ENCODE data around the gene SLC7A10.
"Not testable (repeated sequence)": the region's sequence is repeated elsewhere in the genome, so short reads cannot be mapped to it uniquely, and the experiment has no call there.

SLC7A10 gene

GRCh38 chr19:33175156-33175782 lies 50.4 kb downstream of the SLC7A10 start:
- DNase-seq, result no peak

GRCh38 chr19:33174186-33174585 lies 51.5 kb downstream of the SLC7A10 start:
- no peak for DNase-seq

GRCh38 chr19:33171916-33172359 lies 53.7 kb downstream of the SLC7A10 start:
- no peak for DNase-seq

GRCh38 chr19:33171222-33171795 lies 54.3 kb downstream of the SLC7A10 start:
- DNase-seq, result no peak

GRCh38 chr19:33168528-33168927 lies 57.1 kb downstream of the SLC7A10 start:
- no peak for DNase-seq

- DNase-seq, result no peak
Measured at GRCh38 chr19:33167438-33167837, 58.2 kb downstream of the SLC7A10 start.

- not testable (repeated sequence) for DNase-seq
Measured at GRCh38 chr19:33166037-33166436, 59.6 kb downstream of the SLC7A10 start.

- no peak for DNase-seq
Measured at GRCh38 chr19:33163481-33163880, 62.2 kb downstream of the SLC7A10 start.

- no peak for DNase-seq
Measured at GRCh38 chr19:33161201-33161600, 64.4 kb downstream of the SLC7A10 start.

- no peak for DNase-seq
Measured at GRCh38 chr19:33159893-33160292, 65.8 kb downstream of the SLC7A10 start.

GRCh38 chr19:33159149-33159548 lies 66.5 kb downstream of the SLC7A10 start:
- no peak for DNase-seq

All from effector CD8-positive, alpha-beta T cell (primary cell).